ENCODE results near the gene TRAF2.

DNA sequence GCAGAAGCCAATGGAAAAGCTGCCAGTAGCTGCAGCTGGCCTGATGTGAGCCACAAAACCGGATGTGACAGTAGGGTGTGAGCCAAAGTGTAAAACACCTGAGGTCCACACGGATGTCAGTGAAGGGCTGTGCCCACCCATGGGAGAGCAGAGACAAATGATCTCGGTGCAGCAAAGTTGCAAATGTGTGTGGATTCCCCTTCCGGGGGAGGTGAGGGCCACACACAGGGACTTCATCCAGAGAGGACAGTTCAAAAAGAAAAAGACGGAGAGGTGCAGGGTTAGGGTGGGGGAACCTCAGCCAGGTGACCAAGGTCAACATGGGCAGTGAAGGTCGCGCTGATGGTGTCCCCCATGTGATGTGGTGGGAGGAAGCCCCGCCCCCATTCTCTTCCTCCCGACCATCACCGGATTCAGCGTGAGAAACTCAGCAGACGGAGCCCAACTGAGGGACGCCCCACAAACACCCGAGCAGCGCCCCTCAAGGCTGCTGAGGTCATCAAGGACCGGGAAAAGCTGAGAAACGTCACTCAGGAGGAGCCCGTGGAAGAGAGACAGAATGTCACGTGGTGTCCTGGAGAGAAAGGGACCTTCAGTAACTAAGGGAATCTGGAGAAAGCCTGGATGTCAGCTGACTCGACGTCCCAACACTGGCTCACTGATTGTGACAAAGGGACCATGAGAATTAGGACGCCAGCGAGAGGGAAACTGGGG lies 79.6 kb downstream of the TRAF2 start:
- TF ChIP-seq, protein P1, sequence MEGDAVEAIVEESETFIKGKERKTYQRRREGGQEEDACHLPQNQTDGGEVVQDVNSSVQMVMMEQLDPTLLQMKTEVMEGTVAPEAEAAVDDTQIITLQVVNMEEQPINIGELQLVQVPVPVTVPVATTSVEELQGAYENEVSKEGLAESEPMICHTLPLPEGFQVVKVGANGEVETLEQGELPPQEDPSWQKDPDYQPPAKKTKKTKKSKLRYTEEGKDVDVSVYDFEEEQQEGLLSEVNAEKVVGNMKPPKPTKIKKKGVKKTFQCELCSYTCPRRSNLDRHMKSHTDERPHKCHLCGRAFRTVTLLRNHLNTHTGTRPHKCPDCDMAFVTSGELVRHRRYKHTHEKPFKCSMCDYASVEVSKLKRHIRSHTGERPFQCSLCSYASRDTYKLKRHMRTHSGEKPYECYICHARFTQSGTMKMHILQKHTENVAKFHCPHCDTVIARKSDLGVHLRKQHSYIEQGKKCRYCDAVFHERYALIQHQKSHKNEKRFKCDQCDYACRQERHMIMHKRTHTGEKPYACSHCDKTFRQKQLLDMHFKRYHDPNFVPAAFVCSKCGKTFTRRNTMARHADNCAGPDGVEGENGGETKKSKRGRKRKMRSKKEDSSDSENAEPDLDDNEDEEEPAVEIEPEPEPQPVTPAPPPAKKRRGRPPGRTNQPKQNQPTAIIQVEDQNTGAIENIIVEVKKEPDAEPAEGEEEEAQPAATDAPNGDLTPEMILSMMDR (IDR thresholded peaks at IDR 0.05): no peak
- TF ChIP-seq POLR2A (IDR thresholded peaks at IDR 0.05): no peak
- no peak for TF ChIP-seq POLR2AphosphoS5 (IDR thresholded peaks at IDR 0.05)
- no peak for TF ChIP-seq EP300 (IDR thresholded peaks at IDR 0.05)

Data from stomach (tissue), 4 donors.